ENCODE results near the gene LRFN2.

GRCh38 chr6:40538556-40538955, 48.6 kb downstream of the LRFN2 start:
- TF ChIP-seq CTCF (IDR thresholded peaks at IDR 0.05) (no peak), POLR2A (IDR thresholded peaks at IDR 0.05) (no peak)

Data from prostate gland (tissue), 2 donors.